Measurements from ENCODE around the gene SLC49A3. TPM values are rescaled to one million over a fixed set of nuclear protein-coding genes. Genes with fewer than 3 reads are reported as not detected.

The SLC49A3 gene
- total RNA-seq, 1 donor from 2014 or later, result 0.53 TPM

- TF ChIP-seq CTCF (IDR thresholded peaks at IDR 0.05; ENCODE audit: insufficient read depth, low read length, severe bottlenecking), result no peak
- no peak overlapping the region for H3K4me3 ChIP-seq (ENCODE audit: low read depth, low read length)
- no peaks in the 10 kb centered on the region for H3K27me3 ChIP-seq (ENCODE audit: control insufficient read depth, insufficient read depth, low read length)
- DNase-seq (ENCODE audit: low read depth) (peak; percentile 82), FAIRE-seq (peak; percentile 92)
- H3K36me3 ChIP-seq (ENCODE audit: control insufficient read depth, insufficient read depth, low read length), result peaks cover 4% of the 10 kb centered on the region
Observed at GRCh38 chr4:677431-678293, 11.3 kb downstream of the SLC49A3 start.

GRCh38 chr4:676871-677235 is 12.1 kb downstream of the SLC49A3 start:
- FAIRE-seq (no peak), DNase-seq (ENCODE audit: low read depth) (no peak)
- Histone ChIP-seq H3K36me3 (ENCODE audit: control insufficient read depth, insufficient read depth, low read length) (peaks cover 8% of the 10 kb centered on the region), H3K4me3 (ENCODE audit: low read depth, low read length) (no peak overlapping the region), H3K27me3 (ENCODE audit: control insufficient read depth, insufficient read depth, low read length) (no peaks in the 10 kb centered on the region)
- no peak for TF ChIP-seq CTCF (IDR thresholded peaks at IDR 0.05; ENCODE audit: insufficient read depth, low read length, severe bottlenecking)

GRCh38 chr4:675980-676870 is 12.7 kb downstream of the SLC49A3 start:
- DNase-seq (ENCODE audit: low read depth), result no peak
- FAIRE-seq, result no peak
- Histone ChIP-seq H3K36me3 (ENCODE audit: control insufficient read depth, insufficient read depth, low read length) (peaks cover 13% of the 10 kb centered on the region), H3K4me3 (ENCODE audit: low read depth, low read length) (no peak overlapping the region), H3K27me3 (ENCODE audit: control insufficient read depth, insufficient read depth, low read length) (no peaks in the 10 kb centered on the region)
- TF ChIP-seq CTCF (IDR thresholded peaks at IDR 0.05; ENCODE audit: insufficient read depth, low read length, severe bottlenecking), result no peak

- Histone ChIP-seq H3K27me3 (ENCODE audit: control insufficient read depth, insufficient read depth, low read length) (no peaks in the 10 kb centered on the region), H3K36me3 (ENCODE audit: control insufficient read depth, insufficient read depth, low read length) (peaks cover 16% of the 10 kb centered on the region), H3K4me3 (ENCODE audit: low read depth, low read length) (peak overlapping the region; percentile 97)
- TF ChIP-seq CTCF (IDR thresholded peaks at IDR 0.05; ENCODE audit: insufficient read depth, low read length, severe bottlenecking), result no peak
- FAIRE-seq, result no peak
- no peak for DNase-seq (ENCODE audit: low read depth)
Observed at GRCh38 chr4:675036-675882, 13.7 kb downstream of the SLC49A3 start.

- TF ChIP-seq CTCF (IDR thresholded peaks at IDR 0.05; ENCODE audit: insufficient read depth, low read length, severe bottlenecking), result peak; percentile 100
- Histone ChIP-seq H3K36me3 (ENCODE audit: control insufficient read depth, insufficient read depth, low read length) (peaks cover 16% of the 10 kb centered on the region), H3K27me3 (ENCODE audit: control insufficient read depth, insufficient read depth, low read length) (no peaks in the 10 kb centered on the region), H3K4me3 (ENCODE audit: low read depth, low read length) (peak within 1 kb of the TSS; percentile 97)
- FAIRE-seq, result no peak
- DNase-seq (ENCODE audit: low read depth), result peak; percentile 93
Observed at GRCh38 chr4:674172-675035, 14.5 kb downstream of the SLC49A3 start, which contains the start of the genes ATP5ME and MYL5. TSS of gene ATP5ME (minus strand) at chr4:674276. CDS start at chr4:674247, 29 bp downstream. TSS of gene MYL5 (plus strand) at chr4:674542. CDS start at chr4:678027, 3,485 bp downstream.
